ENCODE results near the gene VMAC. TPM values are rescaled to one million over a fixed set of nuclear protein-coding genes. Genes with fewer than 3 reads are reported as not detected.

Gene VMAC
- total and polyA plus RNA-seq, 2 donors from 2014 or later, result 2.3 to 8.7 TPM

DNA sequence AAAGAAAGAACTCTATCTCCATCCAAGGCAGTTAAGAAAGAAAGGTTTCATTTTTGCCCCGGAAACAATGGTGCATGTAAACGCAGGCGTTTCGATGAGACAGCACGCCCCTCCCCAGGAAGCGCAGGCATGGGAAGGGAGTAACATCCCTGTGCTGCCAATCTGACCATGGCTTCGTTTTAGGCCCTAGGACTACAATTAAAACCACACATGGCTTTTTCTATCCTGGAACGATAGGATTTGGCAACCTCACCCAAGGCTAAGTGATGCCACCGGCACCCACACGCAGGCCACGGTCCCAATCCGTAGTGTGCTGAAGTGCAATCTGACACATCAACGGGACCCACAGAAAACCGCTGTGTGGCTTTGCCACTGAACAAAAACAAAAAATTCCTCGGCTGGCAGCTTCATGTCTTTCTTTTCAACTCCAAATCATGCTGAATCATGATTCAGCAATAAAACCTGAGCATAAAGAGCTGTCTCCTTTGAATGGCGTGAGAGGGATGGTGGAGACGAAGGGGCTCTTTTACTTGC is 49.1 kb downstream of the VMAC start:
- DNase-seq, result peak in 2 of 5 donors; percentile 12 to 32
- H3K4me3 ChIP-seq (ENCODE audit: low read length in 3 of 3), result no peak overlapping the region
- no peak for FAIRE-seq
- no peaks in the 10 kb centered on the region for H3K36me3 ChIP-seq (ENCODE audit: control insufficient read depth in 2 of 3, insufficient read depth in 3 of 3, low read length in 3 of 3)
- intact Hi-C loops (cut with DNase I), result no loop called here
- H3K4me1 ChIP-seq (ENCODE audit: control insufficient read depth in 2 of 3, insufficient read depth in 2 of 3, low read depth in 1 of 3, low read length in 3 of 3), result peaks cover 11 to 38% (median 34%) of the 10 kb centered on the region in 3 donors
- H3K9ac ChIP-seq (ENCODE audit: low read length in 3 of 3), result no peak overlapping the region
- H3K27me3 ChIP-seq (ENCODE audit: control insufficient read depth, insufficient read depth, low read length), result no peaks in the 10 kb centered on the region
- no peaks in the 10 kb centered on the region for H3K9me3 ChIP-seq (ENCODE audit: control insufficient read depth in 2 of 3, insufficient read depth in 1 of 3, low read length in 3 of 3)
- TF ChIP-seq, protein P1, sequence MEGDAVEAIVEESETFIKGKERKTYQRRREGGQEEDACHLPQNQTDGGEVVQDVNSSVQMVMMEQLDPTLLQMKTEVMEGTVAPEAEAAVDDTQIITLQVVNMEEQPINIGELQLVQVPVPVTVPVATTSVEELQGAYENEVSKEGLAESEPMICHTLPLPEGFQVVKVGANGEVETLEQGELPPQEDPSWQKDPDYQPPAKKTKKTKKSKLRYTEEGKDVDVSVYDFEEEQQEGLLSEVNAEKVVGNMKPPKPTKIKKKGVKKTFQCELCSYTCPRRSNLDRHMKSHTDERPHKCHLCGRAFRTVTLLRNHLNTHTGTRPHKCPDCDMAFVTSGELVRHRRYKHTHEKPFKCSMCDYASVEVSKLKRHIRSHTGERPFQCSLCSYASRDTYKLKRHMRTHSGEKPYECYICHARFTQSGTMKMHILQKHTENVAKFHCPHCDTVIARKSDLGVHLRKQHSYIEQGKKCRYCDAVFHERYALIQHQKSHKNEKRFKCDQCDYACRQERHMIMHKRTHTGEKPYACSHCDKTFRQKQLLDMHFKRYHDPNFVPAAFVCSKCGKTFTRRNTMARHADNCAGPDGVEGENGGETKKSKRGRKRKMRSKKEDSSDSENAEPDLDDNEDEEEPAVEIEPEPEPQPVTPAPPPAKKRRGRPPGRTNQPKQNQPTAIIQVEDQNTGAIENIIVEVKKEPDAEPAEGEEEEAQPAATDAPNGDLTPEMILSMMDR (IDR thresholded peaks at IDR 0.05; ENCODE audit: borderline replicate concordance, extremely low read depth, insufficient read depth), result no peak
- no peak overlapping the region for H3K27ac ChIP-seq (ENCODE audit: low read depth in 2 of 2, low read length in 2 of 2)

GRCh38 chr19:5954293-5954692 is 49.6 kb downstream of the VMAC start:
- Histone ChIP-seq H3K27ac (ENCODE audit: low read depth in 2 of 2, low read length in 2 of 2) (no peak overlapping the region), H3K9me3 (ENCODE audit: control insufficient read depth in 2 of 3, insufficient read depth in 1 of 3, low read length in 3 of 3) (no peaks in the 10 kb centered on the region), H3K27me3 (ENCODE audit: control insufficient read depth, insufficient read depth, low read length) (no peaks in the 10 kb centered on the region), H3K4me3 (ENCODE audit: low read length in 3 of 3) (no peak overlapping the region), H3K4me1 (ENCODE audit: control insufficient read depth in 2 of 3, insufficient read depth in 2 of 3, low read depth in 1 of 3, low read length in 3 of 3) (peaks cover 11 to 39% (median 34%) of the 10 kb centered on the region in 3 donors), H3K36me3 (ENCODE audit: control insufficient read depth in 2 of 3, insufficient read depth in 3 of 3, low read length in 3 of 3) (no peaks in the 10 kb centered on the region), H3K9ac (ENCODE audit: low read length in 3 of 3) (no peak overlapping the region)
- intact Hi-C loops (cut with DNase I), result no loop called here
- DNase-seq (peak in 1 of 5 donors; percentile 20), FAIRE-seq (no peak)
- TF ChIP-seq, protein P1 (IDR thresholded peaks at IDR 0.05; ENCODE audit: borderline replicate concordance, extremely low read depth, insufficient read depth), result no peak

DNA sequence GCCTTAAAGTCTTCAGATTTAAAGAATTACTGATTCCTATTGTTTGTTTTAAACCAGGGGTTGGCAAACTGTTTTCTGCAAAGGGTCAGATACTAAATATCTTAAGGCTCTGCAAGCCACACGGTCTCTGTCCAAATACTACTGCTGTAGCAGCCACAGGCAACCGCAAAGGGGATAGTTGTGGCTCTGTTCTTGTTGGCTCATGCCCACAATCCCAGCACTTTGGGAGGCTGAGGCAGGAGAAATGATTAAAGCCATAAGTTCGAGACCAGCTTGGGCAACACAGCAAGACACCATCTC is 50.9 kb downstream of the VMAC start:
- Histone ChIP-seq H3K36me3 (ENCODE audit: control insufficient read depth in 2 of 3, insufficient read depth in 3 of 3, low read length in 3 of 3) (no peaks in the 10 kb centered on the region), H3K9me3 (ENCODE audit: control insufficient read depth in 2 of 3, insufficient read depth in 1 of 3, low read length in 3 of 3) (no peaks in the 10 kb centered on the region), H3K27me3 (ENCODE audit: control insufficient read depth, insufficient read depth, low read length) (no peaks in the 10 kb centered on the region), H3K4me1 (ENCODE audit: control insufficient read depth in 2 of 3, insufficient read depth in 2 of 3, low read depth in 1 of 3, low read length in 3 of 3) (peaks cover 9 to 48% (median 39%) of the 10 kb centered on the region in 3 donors), H3K27ac (ENCODE audit: low read depth in 2 of 2, low read length in 2 of 2) (no peak overlapping the region), H3K9ac (ENCODE audit: low read length in 3 of 3) (no peak overlapping the region), H3K4me3 (ENCODE audit: low read length in 3 of 3) (no peak overlapping the region)
- DNase-seq (no peak), FAIRE-seq (no peak)
- TF ChIP-seq, protein P1 (IDR thresholded peaks at IDR 0.05; ENCODE audit: borderline replicate concordance, extremely low read depth, insufficient read depth), result no peak
- intact Hi-C loops (cut with DNase I), result no loop called here

DNA sequence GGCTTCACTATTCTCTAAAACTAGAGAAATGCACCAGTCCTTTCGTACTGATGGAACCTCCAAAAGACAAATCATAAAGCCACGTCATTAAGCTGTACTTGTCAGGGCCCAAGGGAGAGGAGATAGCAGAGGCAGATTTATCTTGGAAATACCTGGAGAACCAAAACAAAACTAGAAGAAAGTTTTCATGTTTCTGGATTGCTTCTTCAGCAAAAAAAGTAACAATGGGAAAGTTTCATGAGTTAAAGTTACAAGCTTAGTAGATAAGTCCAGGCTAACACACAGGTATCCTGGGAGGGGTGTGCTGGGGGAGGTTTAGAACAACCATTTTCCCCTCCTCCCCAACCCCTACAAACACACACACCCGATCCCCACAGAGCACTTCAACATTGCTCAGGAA is 51.7 kb downstream of the VMAC start:
- Histone ChIP-seq H3K36me3 (ENCODE audit: control insufficient read depth in 2 of 3, insufficient read depth in 3 of 3, low read length in 3 of 3) (no peaks in the 10 kb centered on the region), H3K27me3 (ENCODE audit: control insufficient read depth, insufficient read depth, low read length) (no peaks in the 10 kb centered on the region), H3K4me1 (ENCODE audit: control insufficient read depth in 2 of 3, insufficient read depth in 2 of 3, low read depth in 1 of 3, low read length in 3 of 3) (peaks cover 8 to 52% (median 39%) of the 10 kb centered on the region in 3 donors), H3K9me3 (ENCODE audit: control insufficient read depth in 2 of 3, insufficient read depth in 1 of 3, low read length in 3 of 3) (no peaks in the 10 kb centered on the region), H3K4me3 (ENCODE audit: low read length in 3 of 3) (no peak overlapping the region), H3K27ac (ENCODE audit: low read depth in 2 of 2, low read length in 2 of 2) (no peak overlapping the region), H3K9ac (ENCODE audit: low read length in 3 of 3) (no peak overlapping the region)
- FAIRE-seq (no peak), DNase-seq (no peak)
- TF ChIP-seq, protein P1 (IDR thresholded peaks at IDR 0.05; ENCODE audit: borderline replicate concordance, extremely low read depth, insufficient read depth), result no peak
- intact Hi-C loops (cut with DNase I), result no loop called here

Measured in kidney (tissue), 14 donors.